Posterior cingulate gyrus (tissue), 11 donors: ENCODE measurements around the gene SLC28A3.
"Not testable (repeated sequence)": the region's sequence is repeated elsewhere in the genome, so short reads cannot be mapped to it uniquely, and the experiment has no call there.

ENCODE experiments used
- DNase-seq, 10 donors: peaks; one replicate each; pipeline versions ENCODE4 v3.0.0 to v3.0.0-alpha.2; 2020 to 2021; ENCODE audit warnings: mixed read lengths in 3 of 10
- intact Hi-C: fragments of 100-400 bp; cut with DNase I; formaldehyde crosslinking; loops from one replicate; pipeline ENCODE4 v1.15.1; 2023

Gene SLC28A3

GRCh38 chr9:84340535-84340934 lies at the start of gene SLC28A3:
TSS of gene SLC28A3 (minus strand) at chr9:84340758. CDS start at chr9:84340633, 125 bp downstream.
- DNase-seq, result no peak

GRCh38 chr9:84390254-84390653 lies 49.7 kb upstream of the SLC28A3 start:
- intact Hi-C loops, result loop anchor here (10.0 kb wide), 2 partner anchors 565 to 865 kb away; no protein-coding TSS in a partner anchor
- DNase-seq, result not testable (repeated sequence)

More at GRCh38 chr9:84340535-84340934, at the start of gene SLC28A3:
- intact Hi-C loops, result no loop called here

DNA sequence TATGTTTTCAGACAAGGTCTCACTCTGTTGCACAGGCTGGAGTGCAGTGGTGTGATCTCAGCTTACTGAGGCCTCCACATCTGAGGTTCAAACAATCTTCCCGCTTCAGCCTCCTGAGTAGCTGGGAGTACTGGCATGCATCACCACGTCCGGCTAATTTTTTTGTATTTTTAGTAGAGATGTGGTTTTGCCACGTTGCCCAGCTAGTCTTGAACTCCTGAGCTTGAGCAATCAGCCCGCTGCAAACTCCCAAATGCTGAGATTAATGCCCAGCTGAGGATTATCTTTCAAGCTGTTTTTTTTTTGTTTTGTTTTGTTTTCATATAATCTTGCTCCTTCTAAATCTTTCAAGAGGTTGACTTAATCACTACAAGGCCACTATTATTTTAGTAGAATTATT lies 47.3 kb upstream of the SLC28A3 start:
- intact Hi-C loops, result no loop called here
- no peak for DNase-seq

GRCh38 chr9:84386753-84387152 lies 46.2 kb upstream of the SLC28A3 start:
- intact Hi-C loops, result no loop called here

DNA sequence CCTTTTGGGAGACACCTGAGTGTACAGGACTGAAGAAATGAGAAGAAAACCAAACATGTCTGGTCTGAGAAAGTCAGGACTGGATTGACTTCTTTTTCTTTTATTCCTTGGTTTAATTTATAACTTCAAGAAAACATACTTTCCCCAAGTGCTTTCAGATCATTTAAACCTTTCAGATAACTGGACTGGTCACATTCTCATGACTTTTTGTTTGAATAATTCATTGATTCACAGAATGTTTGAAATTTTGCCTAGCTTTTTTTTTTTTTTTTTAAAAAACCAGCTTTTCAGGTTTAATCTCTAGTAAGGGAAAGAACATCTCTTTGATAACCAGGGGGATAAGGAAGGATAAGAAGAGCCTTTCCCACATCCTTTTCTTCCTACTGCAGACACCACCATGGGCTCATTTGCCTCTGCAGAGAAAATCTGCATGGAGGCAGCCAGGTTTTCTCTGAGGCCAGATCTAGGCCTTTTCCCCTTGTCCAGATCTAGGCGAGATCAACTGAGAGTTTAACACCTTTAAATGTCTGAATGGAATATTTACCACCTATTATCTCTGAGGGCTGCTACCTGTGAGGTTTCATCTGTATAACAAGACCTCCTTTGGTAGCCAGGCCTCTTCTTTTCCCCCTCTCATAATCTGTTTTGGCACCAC lies 45.0 kb upstream of the SLC28A3 start:
- DNase-seq, result no peak
- intact Hi-C loops, result no loop called here

More at GRCh38 chr9:84386753-84387152, 46.2 kb upstream of the SLC28A3 start:
- DNase-seq, result no peak

DNA sequence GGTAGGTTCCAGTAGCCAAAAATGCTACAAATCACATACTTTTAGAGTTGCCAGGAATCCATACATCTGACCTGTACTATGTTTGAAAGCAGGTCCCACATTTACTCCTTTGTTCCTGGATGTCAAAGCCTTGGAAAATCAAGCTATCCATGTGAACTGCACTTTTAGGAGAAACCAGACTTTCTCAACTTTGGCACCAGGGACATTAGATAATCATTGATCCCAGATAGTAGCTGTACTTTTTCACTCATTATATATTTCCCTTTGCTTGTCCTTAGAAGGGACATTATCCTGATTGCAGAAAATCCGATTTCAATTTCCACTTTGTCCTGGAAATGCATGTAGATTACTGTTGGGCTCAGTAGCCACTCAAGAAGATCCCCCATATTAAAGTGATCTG lies 44.1 kb upstream of the SLC28A3 start:
- DNase-seq, result no peak
- intact Hi-C loops, result no loop called here

GRCh38 chr9:84383178-84383577 lies 42.6 kb upstream of the SLC28A3 start:
- intact Hi-C loops, result no loop called here
- no peak for DNase-seq

- no peak for DNase-seq
- intact Hi-C loops, result no loop called here
Observed at GRCh38 chr9:84382720-84383119, 42.2 kb upstream of the SLC28A3 start.

GRCh38 chr9:84381508-84381907 lies 41.0 kb upstream of the SLC28A3 start:
- DNase-seq, result no peak

DNA sequence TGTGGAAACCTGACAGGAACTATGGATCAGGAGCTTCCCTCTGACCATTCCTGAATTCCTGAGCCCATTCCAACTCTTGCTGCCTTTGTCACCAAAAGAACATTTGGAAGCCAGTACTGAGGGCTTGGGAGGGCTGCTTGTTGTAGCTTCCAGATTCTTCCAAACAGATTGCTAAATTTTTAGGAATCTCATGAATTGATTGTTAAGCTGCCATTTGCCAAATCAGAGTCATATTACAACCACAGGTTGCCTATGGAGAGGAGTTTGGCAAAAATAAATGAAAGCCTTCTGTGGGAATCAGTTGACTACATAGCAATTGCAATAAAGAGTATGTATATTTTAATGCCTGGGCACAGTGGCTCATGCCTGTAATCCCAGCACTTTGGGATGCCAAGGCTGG lies 39.2 kb upstream of the SLC28A3 start:
- intact Hi-C loops, result no loop called here
- DNase-seq, result no peak

More at GRCh38 chr9:84381508-84381907, 41.0 kb upstream of the SLC28A3 start:
- intact Hi-C loops, result no loop called here

GRCh38 chr9:84375954-84376353 lies 35.4 kb upstream of the SLC28A3 start:
- intact Hi-C loops, result no loop called here
- DNase-seq, result no peak

GRCh38 chr9:84374516-84374915 lies 34.0 kb upstream of the SLC28A3 start:
- DNase-seq, result no peak
- intact Hi-C loops, result no loop called here

GRCh38 chr9:84374013-84374412 lies 33.5 kb upstream of the SLC28A3 start:
- intact Hi-C loops, result no loop called here
- no peak for DNase-seq

DNA sequence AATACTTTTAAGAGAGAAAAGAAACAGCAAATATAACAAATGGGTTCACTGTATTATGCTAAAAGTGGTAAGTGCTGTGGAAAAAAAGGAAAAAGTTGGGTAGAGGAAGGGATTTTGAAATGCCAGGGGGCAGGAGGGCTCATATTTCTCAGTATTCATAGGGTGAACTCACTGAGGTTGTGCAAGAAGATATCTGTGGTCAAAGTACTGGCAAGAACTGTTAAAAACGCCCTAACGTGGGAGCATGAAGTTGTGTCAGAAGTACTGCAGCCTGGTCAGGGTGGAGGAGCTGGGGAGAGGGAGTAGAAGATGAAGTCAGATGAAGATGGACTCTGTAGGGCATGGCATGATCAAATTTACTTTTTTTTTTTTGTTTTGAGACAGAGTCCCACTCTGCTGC lies 31.2 kb upstream of the SLC28A3 start:
- intact Hi-C loops, result no loop called here
- no peak for DNase-seq

DNA sequence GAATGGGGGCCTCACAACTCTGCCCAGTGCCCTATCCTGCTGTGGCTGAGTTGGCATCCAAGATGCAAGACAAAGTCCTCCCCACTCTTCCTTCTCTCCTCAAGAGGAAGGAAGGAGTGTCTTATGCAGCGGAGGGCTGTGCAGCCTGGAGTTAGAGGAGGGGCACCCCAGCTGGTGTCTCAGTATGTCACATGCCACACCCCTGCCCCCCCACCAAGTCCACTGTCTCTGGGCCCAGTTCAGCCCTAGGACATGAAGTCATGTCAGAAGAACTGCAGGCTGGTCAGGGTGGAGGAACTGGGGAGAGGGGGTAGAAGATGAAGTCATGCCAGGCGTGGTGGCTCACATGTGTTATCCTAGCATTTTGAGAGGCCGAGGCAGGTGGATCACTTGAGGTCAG lies 28.0 kb upstream of the SLC28A3 start:
- intact Hi-C loops, result no loop called here
- no peak for DNase-seq

DNA sequence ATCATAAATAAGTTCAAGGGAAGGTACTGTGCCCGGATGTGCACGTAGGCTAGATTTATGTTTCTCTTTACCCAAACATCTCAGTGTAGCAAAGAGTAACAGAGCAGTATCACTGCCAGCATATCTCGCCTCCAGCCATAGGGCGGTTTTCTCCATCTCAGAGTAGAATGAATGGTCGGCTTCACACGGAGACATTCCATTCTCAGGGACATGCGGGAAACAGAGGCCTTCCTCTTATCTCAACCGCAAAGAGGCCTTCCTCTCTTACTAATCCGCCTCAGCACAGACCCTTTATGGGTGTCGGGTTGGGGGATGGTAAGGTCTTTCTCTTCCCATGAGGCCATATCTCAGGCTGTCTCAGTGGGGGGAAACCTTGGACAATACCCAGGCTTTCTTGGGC lies 27.2 kb upstream of the SLC28A3 start:
- DNase-seq, intact Hi-C loops: not testable (repeated sequence)

DNA sequence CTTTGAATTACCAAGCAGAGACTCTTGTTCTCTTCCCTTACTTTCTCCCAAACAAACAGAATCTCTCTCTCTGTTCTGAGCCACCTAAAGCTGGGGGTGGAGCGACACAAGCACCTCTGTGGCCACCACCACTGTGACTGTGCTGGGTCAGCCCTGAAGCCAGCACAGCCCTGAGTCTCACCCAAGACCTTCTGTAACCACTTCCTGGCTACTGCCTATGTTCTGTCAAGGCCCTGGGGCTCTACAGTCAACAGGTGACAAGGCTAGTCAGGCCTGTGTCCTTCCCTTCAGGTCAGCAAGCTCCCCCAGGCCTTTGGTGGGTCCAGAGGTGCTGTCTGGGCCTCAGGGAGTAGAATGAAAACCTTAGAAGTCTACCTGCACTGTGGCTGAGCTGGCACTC lies 26.1 kb upstream of the SLC28A3 start:
- intact Hi-C loops, result no loop called here
- DNase-seq, result no peak

GRCh38 chr9:84364894-84365490 lies 24.4 kb upstream of the SLC28A3 start:
- intact Hi-C loops, DNase-seq: not testable (repeated sequence)

DNA sequence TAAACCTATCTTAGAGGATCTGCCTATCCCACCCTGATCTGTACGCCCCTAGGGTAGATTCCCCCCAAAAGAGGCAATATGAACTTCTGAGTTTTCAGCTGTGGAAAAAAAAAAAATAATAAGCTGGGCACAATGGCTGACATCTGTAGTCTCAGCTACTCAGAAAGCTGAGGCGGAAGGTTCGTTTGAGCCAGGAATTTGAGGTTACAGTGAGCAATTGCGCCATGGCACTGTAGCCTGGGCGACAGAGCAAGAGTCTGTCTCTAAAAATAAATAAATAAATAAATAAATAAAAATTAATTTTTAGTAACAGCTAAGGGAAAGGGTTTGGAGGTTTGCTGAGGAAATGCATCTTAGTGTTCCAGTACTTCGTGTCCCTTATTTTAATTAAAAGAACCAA lies 21.1 kb upstream of the SLC28A3 start:
- intact Hi-C loops, result no loop called here
- no peak for DNase-seq

- no peak for DNase-seq
- intact Hi-C loops, result no loop called here
Observed at GRCh38 chr9:84357275-84357674, 16.7 kb upstream of the SLC28A3 start.

DNA sequence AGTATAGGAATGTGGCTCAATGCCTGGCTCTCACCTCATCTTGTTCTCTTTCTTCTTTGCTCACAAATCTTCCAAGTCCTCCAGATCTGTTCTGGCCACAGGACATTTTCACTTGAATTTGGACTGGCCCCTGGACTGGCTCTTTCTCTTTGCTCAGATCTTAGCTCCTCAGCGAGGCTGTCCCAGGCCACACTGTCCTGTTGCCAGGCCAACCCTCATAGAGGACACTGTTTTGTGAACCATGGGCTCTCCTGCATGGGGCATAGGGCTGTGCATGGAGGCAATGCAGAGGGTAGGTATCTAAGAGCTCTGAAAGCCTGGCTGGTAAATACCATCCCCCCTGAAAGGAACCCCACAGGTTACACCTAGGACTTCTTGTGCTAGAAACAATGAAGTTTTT lies 13.5 kb upstream of the SLC28A3 start:
- intact Hi-C loops, result no loop called here
- DNase-seq, result no peak

DNA sequence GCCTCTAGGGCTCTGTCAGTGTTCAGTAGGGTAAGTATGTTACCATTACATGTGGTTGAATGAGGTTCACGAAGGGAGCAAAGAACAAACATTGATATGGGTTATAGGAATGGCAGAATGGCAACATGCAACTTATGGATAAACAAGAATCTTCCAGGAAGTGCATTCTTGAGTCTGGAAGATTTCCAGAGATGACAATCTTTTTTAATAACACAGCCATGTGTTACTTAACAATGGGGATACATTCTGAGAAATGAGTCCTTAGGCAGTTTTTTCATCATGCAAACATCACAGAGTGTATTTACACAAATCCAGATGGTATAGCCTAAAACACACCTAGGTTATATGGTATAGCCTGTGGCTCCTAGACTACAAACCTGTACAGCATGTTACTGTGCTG lies 9.1 kb upstream of the SLC28A3 start:
- DNase-seq, result no peak
- intact Hi-C loops, result no loop called here
